ENCODE data around the gene RADX. TPM values are rescaled to one million over a fixed set of nuclear protein-coding genes. Genes with fewer than 3 reads are reported as not detected.

RADX gene, protein sequence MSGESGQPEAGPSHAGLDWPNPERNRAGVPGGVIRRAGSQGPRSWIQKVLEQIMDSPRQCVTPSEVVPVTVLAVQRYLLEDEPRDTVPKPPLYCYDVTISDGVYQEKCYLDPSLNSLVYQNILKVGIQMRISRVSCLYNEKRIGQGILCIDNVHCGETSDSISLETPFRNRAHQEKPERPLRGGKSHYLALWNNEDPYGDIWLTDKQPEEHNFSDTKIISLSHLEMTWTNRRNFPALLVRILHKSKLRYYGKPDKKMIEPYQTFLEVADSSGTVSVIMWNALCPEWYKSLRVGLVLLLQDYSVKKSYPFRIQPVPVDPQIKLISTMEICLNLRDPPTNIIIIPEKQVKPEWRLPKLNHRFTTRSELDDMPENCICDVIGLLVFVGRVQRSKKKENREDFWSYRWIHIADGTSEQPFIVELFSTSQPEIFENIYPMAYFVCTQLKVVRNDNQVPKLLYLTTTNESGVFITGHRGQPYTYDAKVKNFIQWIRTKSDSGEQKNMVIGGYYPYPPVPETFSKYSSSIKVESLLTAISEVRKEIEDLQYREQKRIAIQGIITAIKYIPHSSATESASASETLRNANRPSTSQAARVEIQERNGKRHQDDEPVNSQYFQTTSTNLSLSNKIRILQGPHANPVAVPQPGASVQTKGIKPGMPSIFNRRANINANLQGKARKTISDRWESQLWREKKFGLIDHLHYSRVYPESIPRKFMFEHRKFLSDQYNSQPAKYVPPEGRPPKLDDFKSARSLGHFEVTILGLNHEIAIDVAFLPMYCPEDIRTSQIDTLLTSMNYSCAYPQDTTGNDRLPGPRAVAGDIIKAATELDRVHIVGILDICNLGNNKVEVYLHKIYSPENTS
- polyA plus RNA-seq (2011; rRNA removed) (0.09 and 0.26 TPM in 2 replicates), polyA minus RNA-seq (2011; rRNA and poly(A)+ RNA removed) (0.19 TPM in 1 of 2 replicates, not detected in the other)

DNA sequence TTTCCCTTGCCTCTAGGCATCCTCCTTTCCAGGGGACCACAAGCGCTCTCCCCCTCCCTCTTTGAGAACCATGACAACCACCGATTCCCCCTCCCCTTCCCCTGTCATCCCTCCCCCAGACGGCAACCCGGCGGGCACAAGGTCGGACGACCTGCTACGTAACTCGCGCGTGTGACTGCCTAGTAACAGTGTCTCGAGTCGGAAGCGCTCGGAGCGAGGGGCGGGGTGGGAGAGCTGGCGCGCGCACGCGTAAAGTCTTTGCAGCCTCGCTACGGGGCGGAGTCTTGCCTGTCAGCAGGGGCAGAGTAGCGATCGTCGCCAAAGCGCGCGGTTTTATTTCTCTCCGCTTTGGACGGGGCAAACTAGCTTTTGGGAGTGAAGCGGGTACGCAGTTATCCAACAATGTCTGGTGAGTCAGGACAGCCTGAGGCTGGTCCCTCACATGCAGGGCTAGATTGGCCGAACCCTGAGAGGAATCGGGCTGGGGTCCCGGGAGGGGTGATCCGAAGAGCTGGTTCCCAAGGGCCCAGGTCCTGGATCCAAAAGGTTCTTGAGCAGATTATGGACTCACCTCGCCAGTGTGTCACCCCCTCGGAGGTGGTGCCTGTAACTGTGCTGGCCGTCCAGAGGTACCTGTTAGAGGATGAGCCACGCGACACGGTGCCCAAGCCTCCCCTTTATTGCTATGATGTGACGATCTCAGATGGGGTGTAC is at the start of gene RADX:
Gene RADX, plus strand, starts transcription at position 300 of the 714 bp plus-strand sequence. Its CDS starts 103 bp downstream, at position 403.
- POLR2A ChIA-PET, result no interaction called here
- peak; percentile 4 for DNase-seq (ENCODE audit: low read depth)
- TF ChIP-seq CTCF (IDR thresholded peaks at IDR 0.05; ENCODE audit: insufficient read depth, low read depth, low read length), result no peak
- Histone ChIP-seq H3K27me3 (ENCODE audit: control insufficient read depth, insufficient read depth, low read length) (no peaks in the 10 kb centered on the region), H3K4me3 (ENCODE audit: low read depth, low read length) (peak within 1 kb of the TSS; percentile 57), H3K36me3 (ENCODE audit: control insufficient read depth, insufficient read depth, low read length) (no peaks in the 10 kb centered on the region)
- CTCF ChIA-PET, result interaction anchor here (0.8 kb wide), 1 partner anchor 10 kb away, joined by 5 read pairs; no protein-coding TSS in a partner anchor

DNA sequence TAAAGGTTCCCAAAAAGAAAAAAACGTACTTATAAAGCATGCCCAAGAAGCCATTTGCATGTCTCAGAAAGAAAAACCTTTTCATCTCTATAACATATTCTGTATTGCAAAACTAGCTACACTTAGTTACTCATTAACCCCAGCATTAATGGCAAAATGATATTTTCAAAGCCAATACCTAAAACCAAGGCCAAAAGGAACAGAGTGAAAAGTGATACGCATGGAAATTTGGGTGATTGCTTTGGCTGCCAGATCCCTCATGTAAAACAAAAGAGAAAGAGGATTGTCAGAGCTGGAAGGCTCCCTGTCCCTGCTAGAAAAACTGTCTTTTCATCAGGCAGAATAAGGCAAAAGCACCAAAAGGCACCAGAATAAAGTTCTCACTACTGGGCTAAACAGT is 46.8 kb upstream of the RADX start:
- no peak overlapping the region for H3K4me3 ChIP-seq (ENCODE audit: low read depth, low read length)
- H3K27me3 ChIP-seq (ENCODE audit: control insufficient read depth, insufficient read depth, low read length), result no peaks in the 10 kb centered on the region
- DNase-seq (ENCODE audit: low read depth), result no peak
- POLR2A ChIA-PET, result no interaction called here
- CTCF ChIA-PET, result no interaction called here
- H3K36me3 ChIP-seq (ENCODE audit: control insufficient read depth, insufficient read depth, low read length), result no peaks in the 10 kb centered on the region
- no peak for TF ChIP-seq CTCF (IDR thresholded peaks at IDR 0.05; ENCODE audit: insufficient read depth, low read depth, low read length)

- Histone ChIP-seq H3K4me3 (ENCODE audit: low read depth, low read length) (no peak overlapping the region), H3K27me3 (ENCODE audit: control insufficient read depth, insufficient read depth, low read length) (no peaks in the 10 kb centered on the region), H3K36me3 (ENCODE audit: control insufficient read depth, insufficient read depth, low read length) (no peaks in the 10 kb centered on the region)
- ChIA-PET CTCF (no interaction called here), POLR2A (no interaction called here)
- no peak for DNase-seq (ENCODE audit: low read depth)
- no peak for TF ChIP-seq CTCF (IDR thresholded peaks at IDR 0.05; ENCODE audit: insufficient read depth, low read depth, low read length)
Observed at GRCh38 chrX:106566362-106566761, 45.4 kb upstream of the RADX start.

DNA sequence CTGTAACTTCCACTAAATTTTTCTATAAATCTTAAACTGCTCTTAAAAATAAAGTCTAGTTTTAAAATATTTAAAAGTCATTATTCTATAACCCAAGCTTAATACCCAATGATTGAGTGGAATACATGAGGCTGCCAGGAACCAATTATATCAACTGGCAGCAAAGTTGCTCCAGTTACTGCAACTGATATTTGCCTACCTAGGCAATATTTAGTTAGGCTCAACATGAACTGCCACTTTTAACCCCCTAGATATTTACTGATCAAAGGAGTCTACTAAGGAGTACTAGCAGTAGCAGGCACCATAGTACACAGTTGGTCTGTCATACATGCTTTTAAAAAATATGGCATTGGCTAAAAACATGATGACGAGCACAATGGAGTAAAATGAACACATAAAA is 29.9 kb upstream of the RADX start:
- CTCF ChIA-PET, result no interaction called here
- no peaks in the 10 kb centered on the region for H3K27me3 ChIP-seq (ENCODE audit: control insufficient read depth, insufficient read depth, low read length)
- no peak for DNase-seq (ENCODE audit: low read depth)
- TF ChIP-seq CTCF (IDR thresholded peaks at IDR 0.05; ENCODE audit: insufficient read depth, low read depth, low read length), result no peak
- no peaks in the 10 kb centered on the region for H3K36me3 ChIP-seq (ENCODE audit: control insufficient read depth, insufficient read depth, low read length)
- H3K4me3 ChIP-seq (ENCODE audit: low read depth, low read length), result no peak overlapping the region
- POLR2A ChIA-PET, result no interaction called here

Measured in BJ (cell line).